K562 (cell line): ENCODE data around the gene LGI4. TPM values are rescaled to one million over a fixed set of nuclear protein-coding genes. Genes with fewer than 3 reads are reported as not detected.
A peak's percentile ranks its signal among the peaks of the same experiment; 100 is the strongest.

ENCODE experiments used
- CREB3 ChIP-seq: fragments of 450-650 bp; conservative IDR thresholded peaks from 2 replicates; pipeline ENCODE4 v1.6.1; 2016; ENCODE audit warnings: missing genetic modification characterization, low read depth, mild to moderate bottlenecking, missing compliant biosample characterization, moderate library complexity
- DACH1 ChIP-seq: fragments of 450-650 bp; IDR thresholded peaks from 2 replicates; pipeline ENCODE4 v1.6.1; 2018; ENCODE audit not compliant: partially characterized antibody
- DPF2 ChIP-seq: fragments of 450-650 bp; IDR thresholded peaks from 2 replicates; pipeline ENCODE4 v1.6.1; 2016
- ERF ChIP-seq: fragments of 450-650 bp; formaldehyde crosslinking; IDR thresholded peaks from 2 replicates; pipeline ENCODE4 v1.4.0; 2020; ENCODE audit warnings: mild to moderate bottlenecking, mixed read lengths
- ESRRB ChIP-seq: fragments of 250-450 bp; sonication (Bioruptor Pico); IDR thresholded peaks from 2 replicates; pipeline ENCODE4 v1.5.0; 2020; ENCODE audit warnings: mild to moderate bottlenecking, moderate library complexity, borderline replicate concordance
- EZH2 ChIP-seq: IDR thresholded peaks from 2 replicates; pipeline ENCODE4 v1.6.1; 2012; ENCODE audit warnings: low read depth, mild to moderate bottlenecking, inconsistent platforms, low read length, borderline replicate concordance
- FOXJ2 ChIP-seq: fragments of 200-800 bp; sonication (Bioruptor generic); IDR thresholded peaks from 2 replicates; pipeline ENCODE4 v1.6.1; 2016; ENCODE audit warnings: missing genetic modification characterization, missing compliant biosample characterization
- FOXP1 ChIP-seq: sonication (generic); formaldehyde crosslinking; IDR thresholded peaks from 2 replicates; pipeline ENCODE4 v1.8.0; 2022; ENCODE audit warnings: mild to moderate bottlenecking, missing genetic modification reagents
- HMG20B ChIP-seq: fragments of 250-450 bp; sonication (Bioruptor Pico); IDR thresholded peaks from 2 replicates; pipeline ENCODE4 v1.5.0; 2021; ENCODE audit warnings: mild to moderate bottlenecking
- HNRNPUL1 ChIP-seq: fragments of 200-400 bp; formaldehyde crosslinking; IDR thresholded peaks from 2 replicates; pipeline ENCODE4 v1.6.1; 2017; ENCODE audit warnings: low read length
- HOXB6 ChIP-seq: fragments of 250-450 bp; sonication (Bioruptor Pico); IDR thresholded peaks from 2 replicates; pipeline ENCODE4 v1.5.1; 2022; ENCODE audit warnings: mild to moderate bottlenecking, borderline replicate concordance
- IRF2 ChIP-seq: sonication (generic); formaldehyde crosslinking; IDR thresholded peaks from 2 replicates; pipeline ENCODE4 v1.8.1; 2022; ENCODE audit warnings: mild to moderate bottlenecking, missing genetic modification reagents
- NBN ChIP-seq: fragments of 450-650 bp; IDR thresholded peaks from 2 replicates; pipeline ENCODE4 v1.6.1; 2016; ENCODE audit warnings: low read depth, mild to moderate bottlenecking
- NR3C1 ChIP-seq: sonication (generic); formaldehyde crosslinking; IDR thresholded peaks from 2 replicates; pipeline ENCODE4 v1.8.1; 2022; ENCODE audit warnings: missing genetic modification reagents
- RAD21 ChIP-seq, 2 experiments: fragments of 250-450 bp in 1 of 2; fragments of 450-650 bp in 1 of 2; sonication (Bioruptor Pico) in 1 of 2; formaldehyde crosslinking in 1 of 2; IDR thresholded peaks in 1 of 2; conservative IDR thresholded peaks in 1 of 2; 2 replicates each; pipeline versions ENCODE4 v1.4.0 to v1.8.0; 2020 to 2022; ENCODE audit warnings: mild to moderate bottlenecking in 2 of 2, moderate library complexity in 1 of 2
- RBM25 ChIP-seq: fragments of 200-400 bp; formaldehyde crosslinking; IDR thresholded peaks from 2 replicates; pipeline ENCODE4 v1.6.1; 2018; ENCODE audit warnings: low read length, low read depth, moderate library complexity; ENCODE audit not compliant: severe bottlenecking
- THAP12 ChIP-seq: fragments of 250-450 bp; sonication (Bioruptor Pico); IDR thresholded peaks from 2 replicates; pipeline ENCODE4 v1.9.0; 2021; ENCODE audit warnings: mild to moderate bottlenecking, inconsistent platforms
- THRB ChIP-seq: fragments of 450-650 bp; formaldehyde crosslinking; conservative IDR thresholded peaks from 2 replicates; pipeline ENCODE4 v1.4.0; 2022; ENCODE audit warnings: mild to moderate bottlenecking, missing genetic modification characterization
- ZNF436 ChIP-seq: fragments of 250-450, 450-650 bp; sonication (Bioruptor Pico); formaldehyde crosslinking; IDR thresholded peaks from 2 replicates; pipeline ENCODE4 v1.7.0; 2020; ENCODE audit warnings: mild to moderate bottlenecking
- ZNF766 ChIP-seq: fragments of 200-800 bp; sonication (Bioruptor generic); conservative IDR thresholded peaks from 2 replicates; pipeline ENCODE4 v1.6.1; 2016; ENCODE audit warnings: missing genetic modification characterization, missing compliant biosample characterization
- polyA plus RNA-seq, 8 experiments: library from polyadenylated mRNA; depleted of rRNA in 4 of 8; stranded (reverse) in 5 of 8; unstranded in 3 of 8; fragments of >200 nt; fragmentation: Nextera tagmentation in 2 of 8; fragmentation: Illumina TruSeq in 1 of 8; extraction: Ambion mirVana in 2 of 8; extraction: Trizol in 1 of 8; gene quantifications; 2 replicates each; pipeline versions ENCODE4 v1.2.1 to v1.2.3, GENCODE V29; 2011 to 2014; ENCODE audit warnings: inconsistent platforms in 1 of 8, missing spikeins in 1 of 8
- total RNA-seq, 7 experiments: library from RNA; depleted of rRNA in 6 of 7; stranded (reverse); fragments of >200 nt in 6 of 7; fragmentation: Illumina TruSeq in 2 of 7; extraction: Trizol in 2 of 7; gene quantifications; 2 replicates each; pipeline versions ENCODE4 v1.2.1 to v1.2.3, GENCODE V29; 2011 to 2021; ENCODE audit warnings: low replicate concordance in 1 of 7
- TF ChIP-seq, protein P1 (sequence below): sonication (generic); formaldehyde crosslinking; IDR thresholded peaks from 2 replicates; pipeline ENCODE4 v1.8.1; 2022; ENCODE audit warnings: missing genetic modification reagents
- TF ChIP-seq, protein P2 (sequence below): fragments of 250-450 bp; sonication (Bioruptor Pico); IDR thresholded peaks from 2 replicates; pipeline ENCODE4 v1.5.0; 2021

Gene LGI4
- total and polyA plus RNA-seq, 9 of the 15 experiments (the other 6 are each of a cell fraction or from before 2014, with no cell fraction given), result 0.14 to 0.30 (median 0.24) TPM; not detected in 4

- 0 out of 2 replicates have a peak, but pooled peaks have one; percentile 39 for TF ChIP-seq HNRNPUL1
- TF ChIP-seq CREB3, result no peak
- no peak for TF ChIP-seq EZH2
- no peak for TF ChIP-seq ZNF436 (CRISPR knock-in tag)
- no peak for TF ChIP-seq NR3C1 (CRISPR knock-in tag)
- peak; percentile 66 to 85 for TF ChIP-seq RAD21 (CRISPR knock-in tag; conservative IDR thresholded peaks at IDR 0.05 in 1 of 2, IDR thresholded peaks at IDR 0.05 in 1 of 2)
- TF ChIP-seq, protein P1, sequence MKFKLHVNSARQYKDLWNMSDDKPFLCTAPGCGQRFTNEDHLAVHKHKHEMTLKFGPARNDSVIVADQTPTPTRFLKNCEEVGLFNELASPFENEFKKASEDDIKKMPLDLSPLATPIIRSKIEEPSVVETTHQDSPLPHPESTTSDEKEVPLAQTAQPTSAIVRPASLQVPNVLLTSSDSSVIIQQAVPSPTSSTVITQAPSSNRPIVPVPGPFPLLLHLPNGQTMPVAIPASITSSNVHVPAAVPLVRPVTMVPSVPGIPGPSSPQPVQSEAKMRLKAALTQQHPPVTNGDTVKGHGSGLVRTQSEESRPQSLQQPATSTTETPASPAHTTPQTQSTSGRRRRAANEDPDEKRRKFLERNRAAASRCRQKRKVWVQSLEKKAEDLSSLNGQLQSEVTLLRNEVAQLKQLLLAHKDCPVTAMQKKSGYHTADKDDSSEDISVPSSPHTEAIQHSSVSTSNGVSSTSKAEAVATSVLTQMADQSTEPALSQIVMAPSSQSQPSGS (CRISPR knock-in tag), result no peak
- TF ChIP-seq ZNF766 (CRISPR knock-in tag), result no peak
- TF ChIP-seq RBM25, result no peak
- 0 out of 2 replicates have a peak, but pooled peaks have one; percentile 66 for TF ChIP-seq THRB
- no peak for TF ChIP-seq HMG20B (CRISPR knock-in tag)
- no peak for TF ChIP-seq IRF2 (CRISPR knock-in tag)
- no peak for TF ChIP-seq FOXP1 (CRISPR knock-in tag)
- TF ChIP-seq NBN, result 0 out of 2 replicates have a peak, but pooled peaks have one; percentile 54
- TF ChIP-seq, protein P2, sequence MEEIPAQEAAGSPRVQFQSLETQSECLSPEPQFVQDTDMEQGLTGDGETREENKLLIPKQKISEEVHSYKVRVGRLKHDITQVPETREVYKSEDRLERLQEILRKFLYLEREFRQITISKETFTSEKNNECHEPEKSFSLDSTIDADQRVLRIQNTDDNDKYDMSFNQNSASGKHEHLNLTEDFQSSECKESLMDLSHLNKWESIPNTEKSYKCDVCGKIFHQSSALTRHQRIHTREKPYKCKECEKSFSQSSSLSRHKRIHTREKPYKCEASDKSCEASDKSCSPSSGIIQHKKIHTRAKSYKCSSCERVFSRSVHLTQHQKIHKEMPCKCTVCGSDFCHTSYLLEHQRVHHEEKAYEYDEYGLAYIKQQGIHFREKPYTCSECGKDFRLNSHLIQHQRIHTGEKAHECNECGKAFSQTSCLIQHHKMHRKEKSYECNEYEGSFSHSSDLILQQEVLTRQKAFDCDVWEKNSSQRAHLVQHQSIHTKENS (CRISPR knock-in tag), result no peak
- peak; percentile 59 for TF ChIP-seq DPF2
- 0 out of 2 replicates have a peak, but pooled peaks have one; percentile 50 for TF ChIP-seq ERF (CRISPR knock-in tag)
- TF ChIP-seq ESRRB (CRISPR knock-in tag), result no peak
- TF ChIP-seq FOXJ2 (tag), result no peak
- TF ChIP-seq DACH1, result no peak
- no peak for TF ChIP-seq HOXB6 (CRISPR knock-in tag)
- no peak for TF ChIP-seq THAP12
These were observed 590 bp upstream of the LGI4 start (continued) for GRCh38 chr19:35135389-35135909.
